RPMI8226 (cell line): ENCODE measurements around the gene SHC3.

ENCODE experiments used
- DNase-seq: peaks from one replicate; pipeline ENCODE4 v3.0.0-alpha.2; 2015

Gene SHC3

DNA sequence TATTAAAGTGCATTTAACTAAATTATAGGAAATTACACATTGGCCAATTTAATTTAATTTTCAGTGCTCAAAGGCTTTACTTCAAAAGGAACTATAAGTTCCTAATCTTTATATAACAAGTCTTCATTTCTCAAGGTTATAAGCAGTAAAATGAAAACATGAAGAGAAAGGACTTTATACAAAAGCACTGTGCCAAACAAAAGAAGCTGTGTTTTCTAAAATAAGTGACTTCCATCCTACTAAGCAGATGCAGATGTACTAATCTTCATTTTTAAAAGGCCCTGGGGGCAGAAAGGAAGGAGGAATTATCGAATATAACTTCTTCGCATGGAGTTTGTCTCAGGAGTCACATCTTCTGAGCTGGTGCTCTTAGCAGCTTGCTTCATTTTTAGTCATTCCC, 81.4 kb downstream of the SHC3 start:
- no peak for DNase-seq

DNA sequence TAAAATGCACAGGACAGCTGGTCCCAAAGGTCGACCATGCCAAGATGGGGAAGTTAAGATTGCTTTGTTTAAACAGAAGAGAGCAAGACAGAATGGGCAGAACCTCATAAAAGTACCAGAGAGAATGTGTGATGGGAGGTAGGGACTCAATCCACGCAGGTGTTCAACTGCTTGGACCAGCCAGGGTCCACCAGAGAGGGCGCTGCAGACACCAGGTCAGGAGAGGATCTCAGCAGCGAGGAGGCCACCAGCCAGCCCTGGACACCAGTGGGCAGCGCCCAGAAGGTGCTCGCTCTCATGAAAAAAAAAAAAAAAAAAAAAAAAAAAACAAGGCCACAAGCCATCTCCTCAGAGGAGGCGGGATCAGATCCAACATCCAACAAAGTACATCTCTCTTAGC, 81.8 kb downstream of the SHC3 start:
- no peak for DNase-seq

DNA sequence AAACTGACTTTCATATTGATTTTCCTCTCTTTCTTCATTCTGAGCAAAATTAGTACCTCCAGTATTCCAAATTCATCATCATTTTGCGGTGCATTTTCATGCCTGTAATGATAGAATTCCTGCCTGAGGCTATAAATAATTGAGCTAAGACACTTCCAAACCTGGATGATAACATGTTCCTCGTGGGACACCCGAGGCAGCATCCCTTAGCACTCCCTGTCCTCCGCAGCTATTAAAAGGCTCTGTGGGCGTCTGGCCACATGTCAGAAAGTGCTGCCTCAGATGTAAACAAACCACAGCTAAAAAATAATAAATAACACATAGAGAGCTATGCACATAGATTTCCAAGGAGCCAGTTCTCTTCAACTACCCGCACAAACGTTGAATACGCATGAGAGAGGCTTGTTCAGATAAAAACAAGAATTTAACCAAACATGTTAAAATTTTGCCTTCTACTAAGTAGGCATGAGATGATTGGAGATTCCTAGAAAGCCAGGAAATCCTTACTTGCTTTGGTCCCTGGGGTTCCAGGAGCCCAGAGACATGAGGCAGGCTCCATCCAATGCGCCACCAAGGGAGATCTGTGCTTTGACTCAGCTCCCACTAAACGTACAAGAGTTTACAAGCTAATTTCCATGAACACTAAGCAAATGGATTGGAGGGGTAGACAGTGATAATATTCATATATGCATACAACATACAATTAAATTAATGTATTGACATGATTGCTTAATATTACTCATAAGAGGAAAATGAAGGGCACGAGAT, 82.7 kb downstream of the SHC3 start:
- no peak for DNase-seq

DNA sequence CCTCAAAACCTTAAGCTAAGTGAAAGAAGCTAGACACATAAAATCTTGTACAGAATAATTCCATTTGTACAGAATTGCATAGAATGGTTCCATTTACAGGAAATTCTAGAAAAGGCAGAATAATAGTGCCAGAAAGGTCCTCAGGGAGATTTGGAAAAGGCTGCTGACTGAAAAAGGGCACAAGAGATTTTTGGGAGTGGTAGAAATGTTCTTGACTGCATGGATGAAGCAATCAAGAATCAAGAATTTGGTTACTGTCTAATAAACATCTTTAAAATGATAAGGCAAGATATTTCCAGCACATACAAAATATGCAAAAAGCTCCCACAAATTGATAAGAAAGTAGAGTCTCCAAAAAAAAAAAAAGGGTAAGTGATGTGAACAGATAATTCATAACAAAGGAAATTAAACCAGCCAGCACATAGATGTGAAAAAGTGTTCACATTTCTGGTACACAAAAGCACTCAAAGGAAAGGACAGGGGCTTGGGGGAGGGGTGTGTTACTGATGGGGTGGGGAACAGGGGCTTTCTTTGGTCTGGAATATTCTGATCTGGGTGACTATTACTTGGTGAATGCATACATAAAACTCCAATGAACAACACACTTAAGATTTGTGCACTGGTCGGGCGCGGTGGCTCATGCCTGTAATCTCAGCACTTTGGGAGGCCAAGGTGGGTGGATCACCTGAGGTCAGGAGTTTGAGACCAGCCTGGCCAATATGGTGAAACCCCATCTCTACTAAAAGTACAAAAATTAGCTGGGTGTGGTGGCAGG, 85.2 kb downstream of the SHC3 start:
- no peak for DNase-seq

DNA sequence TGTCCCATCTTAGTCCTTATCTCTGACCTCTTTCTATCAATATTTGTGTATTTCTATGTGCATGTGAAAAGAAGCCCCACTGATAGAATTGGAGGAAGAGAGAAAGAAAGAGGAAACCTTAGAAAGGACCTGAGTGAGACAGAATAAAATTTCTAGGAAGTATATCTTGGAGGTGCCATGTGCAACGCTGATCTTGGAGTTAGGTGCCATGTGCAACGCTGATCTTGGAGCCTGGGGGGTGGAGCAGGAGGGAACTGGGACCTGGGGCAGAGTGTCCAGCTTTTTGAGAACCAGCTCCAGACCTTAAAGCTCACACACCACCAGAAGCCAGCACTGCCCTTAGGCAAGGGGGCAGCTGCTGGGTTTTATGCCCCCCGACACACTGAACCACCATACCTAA, 89.4 kb downstream of the SHC3 start:
- no peak for DNase-seq

- DNase-seq: no peak
Observed at GRCh38 chr9:89083626-89084025, 95.0 kb downstream of the SHC3 start.

- DNase-seq: no peak
Observed at GRCh38 chr9:89080193-89080592, 98.4 kb downstream of the SHC3 start.

DNA sequence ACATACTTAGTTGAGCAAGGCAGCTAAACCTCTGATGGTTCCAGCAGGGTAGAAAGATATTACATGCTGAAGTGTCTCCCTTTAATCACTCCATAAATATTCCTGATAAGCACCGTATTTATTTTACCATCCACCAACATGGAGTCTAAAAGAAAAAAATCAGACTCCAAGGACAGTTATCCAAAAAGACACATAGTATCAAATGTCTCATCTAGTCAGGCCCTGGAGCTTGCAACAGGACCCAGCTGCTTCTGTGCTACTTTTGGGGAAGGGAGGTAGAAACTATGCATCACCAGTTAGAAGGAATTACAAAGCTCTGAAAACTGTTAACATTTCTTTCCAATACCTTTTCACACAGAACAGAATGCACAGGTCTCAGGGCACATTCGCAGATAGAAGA, 99.2 kb downstream of the SHC3 start:
- DNase-seq: no peak

GRCh38 chr9:89078860-89079259, 99.8 kb downstream of the SHC3 start:
- no peak for DNase-seq

- no peak for DNase-seq
Observed at GRCh38 chr9:89078421-89078820, 100.2 kb downstream of the SHC3 start.

- DNase-seq: no peak
Observed at GRCh38 chr9:89077519-89077918, 101.1 kb downstream of the SHC3 start.

GRCh38 chr9:89073397-89073796, 105.2 kb downstream of the SHC3 start:
- DNase-seq: no peak

DNA sequence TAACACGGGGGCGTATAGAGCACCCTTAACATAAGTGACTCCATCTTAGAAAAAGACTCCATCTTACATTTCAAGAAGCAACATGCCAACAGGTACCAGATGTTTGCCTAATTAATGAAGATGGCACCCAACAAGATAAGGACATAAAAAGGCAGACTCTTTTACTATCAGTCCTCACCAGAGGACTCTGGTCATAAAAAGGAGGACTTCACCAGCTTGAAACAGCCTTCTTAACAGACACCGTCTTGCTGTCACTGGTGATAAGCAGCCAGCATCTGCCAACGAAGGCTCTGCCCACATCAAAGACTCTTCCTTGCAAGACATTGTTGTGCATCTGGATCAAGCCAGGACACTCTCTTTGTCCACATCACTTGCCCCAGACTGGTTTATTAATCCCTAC, 107.0 kb downstream of the SHC3 start:
- DNase-seq: no peak

DNA sequence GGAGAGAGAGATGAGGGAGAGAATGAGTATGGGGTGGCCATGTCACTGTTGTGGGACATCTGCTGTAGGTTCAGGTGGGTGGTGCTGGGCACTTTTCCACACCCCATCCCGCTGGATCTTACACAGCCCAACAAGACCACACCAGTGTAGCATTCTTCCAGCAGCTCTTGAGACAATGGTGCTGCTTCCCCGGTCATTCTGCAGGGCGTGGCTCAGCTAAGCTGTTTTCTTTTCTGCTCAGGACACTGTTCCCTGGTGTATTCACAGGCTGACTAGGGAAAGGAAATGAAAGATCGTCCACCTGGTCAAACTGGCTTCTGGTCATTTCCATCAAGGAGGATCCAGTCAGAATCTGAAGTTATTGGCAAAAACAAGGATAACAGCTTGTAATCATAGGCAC, 111.8 kb downstream of the SHC3 start:
- DNase-seq: no peak

DNA sequence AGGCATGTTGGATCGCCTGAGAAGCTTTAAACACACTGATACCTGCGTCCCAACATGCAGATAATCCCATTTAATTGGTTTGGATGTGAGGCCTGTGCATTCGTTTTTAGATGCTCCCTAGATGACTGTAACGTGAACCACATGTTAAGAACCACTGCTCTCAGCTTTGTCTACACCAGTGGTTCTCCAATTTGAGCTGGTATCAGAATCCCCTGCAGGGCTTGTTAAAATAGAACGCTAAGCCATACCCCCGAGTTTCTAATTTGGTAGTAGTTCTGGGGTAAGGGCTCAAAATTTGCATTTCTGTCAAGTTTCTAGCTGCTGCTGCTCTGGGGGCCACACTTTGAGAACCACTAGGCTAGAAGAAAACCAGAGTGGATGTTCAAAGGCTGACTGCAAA, 112.7 kb downstream of the SHC3 start:
- no peak for DNase-seq

GRCh38 chr9:89060790-89061189, 117.8 kb downstream of the SHC3 start:
- DNase-seq: no peak

GRCh38 chr9:89059925-89060506, 118.6 kb downstream of the SHC3 start:
- DNase-seq: no peak

DNA sequence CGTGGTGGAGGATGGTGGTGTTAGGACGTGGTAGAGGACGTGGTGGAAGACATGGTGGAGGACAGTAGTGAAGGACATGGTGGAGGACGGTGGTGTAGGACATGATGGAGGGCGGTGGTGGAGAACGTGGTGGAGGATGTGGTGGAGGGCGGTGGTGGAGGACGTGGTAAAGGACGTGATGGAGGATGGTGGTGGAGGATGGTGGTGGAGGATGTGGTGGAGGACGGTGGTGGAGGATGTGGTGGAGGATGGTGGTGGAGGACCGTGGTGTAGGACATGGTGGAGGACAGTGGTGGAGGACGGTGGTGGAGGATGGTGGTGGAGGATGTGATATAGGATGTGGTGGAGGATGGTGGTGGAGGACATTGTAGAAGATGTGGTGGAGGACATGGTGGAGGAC, 119.7 kb downstream of the SHC3 start:
- DNase-seq: no peak

DNA sequence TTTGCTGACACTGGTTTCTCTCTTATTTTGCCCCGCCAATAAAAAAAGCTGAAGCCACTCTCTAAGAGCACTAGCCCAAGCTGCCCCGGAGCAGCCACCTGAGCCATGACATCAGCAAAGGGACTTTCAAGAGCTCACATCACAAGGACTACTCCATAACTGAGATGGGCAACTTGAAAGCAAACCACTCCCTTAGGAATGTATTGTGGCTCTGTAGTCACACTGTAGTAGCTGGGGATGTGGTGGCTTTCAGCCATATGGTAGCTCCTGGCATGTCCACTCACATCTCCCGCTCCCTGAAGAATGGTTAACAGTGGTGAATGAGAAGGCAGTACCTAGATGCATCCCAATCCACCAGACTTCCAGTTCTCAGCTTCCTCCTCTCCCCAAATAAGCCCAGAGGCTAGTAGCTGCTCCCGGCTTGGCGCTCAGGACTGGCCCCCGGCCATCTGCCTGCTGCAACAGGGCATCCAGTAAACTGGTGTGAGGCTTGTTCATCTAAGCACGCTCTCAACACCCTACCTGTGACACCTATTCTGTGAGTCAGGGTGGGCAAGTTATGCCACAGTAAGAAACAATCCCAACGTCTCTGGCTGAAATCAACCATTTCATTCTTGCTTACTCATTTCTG, 123.6 kb downstream of the SHC3 start:
- DNase-seq: no peak

DNA sequence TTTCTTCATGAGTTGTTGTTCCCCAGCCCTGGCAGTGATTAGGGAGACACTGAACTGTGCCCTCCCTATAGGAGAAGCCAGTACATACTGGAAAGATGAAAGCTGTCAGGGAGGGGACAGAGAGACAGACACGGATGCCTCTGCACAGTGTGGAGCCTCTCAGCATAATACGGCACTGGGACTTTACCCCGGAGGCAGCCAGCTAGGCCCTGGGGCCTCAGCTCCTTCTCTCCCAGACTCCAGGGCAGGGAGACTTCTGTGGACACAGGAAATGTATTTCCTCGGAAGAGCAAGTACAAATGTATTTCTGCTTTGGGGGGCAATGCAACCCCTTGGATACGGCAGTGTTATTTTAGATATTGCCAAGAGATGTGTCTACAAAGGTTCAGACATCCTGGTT, 125.3 kb downstream of the SHC3 start:
- DNase-seq: no peak

DNA sequence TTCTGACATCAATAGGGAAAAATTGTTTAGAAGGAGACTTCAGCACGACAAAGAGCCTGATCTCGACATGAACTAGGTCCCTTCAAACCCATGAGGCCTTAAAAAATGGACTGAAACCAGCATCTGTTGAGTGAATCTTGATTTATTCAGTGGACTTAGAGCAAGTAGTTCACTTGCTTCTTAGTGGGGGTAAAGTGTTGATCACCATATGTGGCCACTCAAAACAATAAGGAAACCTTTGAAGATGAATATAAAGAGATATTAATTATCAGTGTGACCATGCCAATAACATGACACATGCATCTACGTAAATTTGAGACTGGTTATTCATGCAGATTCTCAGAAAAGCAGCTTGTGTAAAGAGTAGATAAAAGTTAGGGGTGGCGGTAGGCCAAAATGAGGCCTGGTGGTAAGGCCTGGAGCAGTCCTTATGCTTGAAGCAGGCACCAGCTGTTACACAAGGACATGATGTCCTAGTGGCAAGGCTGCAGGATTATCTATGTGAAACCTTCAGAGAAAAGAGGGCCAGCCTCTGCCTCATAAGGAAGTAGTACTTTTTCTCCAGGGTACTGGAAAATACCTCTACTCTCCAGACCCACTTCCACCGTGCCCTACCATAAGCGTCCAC, 126.0 kb downstream of the SHC3 start:
- DNase-seq: no peak

DNA sequence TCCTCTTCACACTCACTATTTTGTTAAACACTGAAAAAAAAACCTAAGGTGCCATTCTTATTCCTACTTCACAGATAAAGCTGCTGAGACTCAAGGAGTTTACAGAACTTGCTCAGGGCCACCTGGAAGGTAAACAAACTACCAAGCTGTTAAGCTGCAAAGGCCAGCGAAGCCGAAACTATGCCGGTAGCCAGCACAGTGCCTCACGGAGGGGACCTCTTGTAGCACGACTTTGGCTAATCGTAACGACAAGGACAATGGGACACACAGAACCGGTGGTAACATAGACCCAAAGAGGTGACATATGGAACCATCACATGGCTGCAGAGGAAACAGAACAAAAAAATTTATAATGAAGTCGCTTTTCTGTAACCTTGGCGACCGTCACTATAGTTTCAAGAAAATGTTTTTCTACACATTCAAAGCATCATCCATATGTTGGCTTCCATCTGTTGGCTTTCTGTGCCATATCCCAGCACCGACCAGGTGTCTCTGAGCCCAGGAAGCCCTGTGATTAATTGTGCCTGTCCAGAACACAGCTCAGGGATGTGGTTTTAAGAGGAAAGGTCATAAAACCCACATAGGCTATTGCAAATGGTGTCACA, 127.1 kb downstream of the SHC3 start:
- DNase-seq: no peak

GRCh38 chr9:89049646-89050045, 129.0 kb downstream of the SHC3 start:
- no peak for DNase-seq
